GM21717 (cell line): Measurements from ENCODE around the gene LGR4.
"Not testable (repeated sequence)": the region's sequence is repeated elsewhere in the genome, so short reads cannot be mapped to it uniquely, and the experiment has no call there.

Experiments used
- ATAC-seq: cut with Tn5 transposase; IDR thresholded peaks from one replicate; pipeline ENCODE4 v1.9.1; 2021; ENCODE audit warnings: mild to moderate bottlenecking, moderate library complexity; ENCODE audit not compliant: unreplicated experiment

LGR4 gene

GRCh38 chr11:27353593-27354358, 118.8 kb downstream of the LGR4 start:
- no peak for ATAC-seq

GRCh38 chr11:27352781-27353180, 119.8 kb downstream of the LGR4 start:
- no peak for ATAC-seq

GRCh38 chr11:27350511-27350910, 122.1 kb downstream of the LGR4 start:
- ATAC-seq, result no peak

GRCh38 chr11:27349919-27350318, 122.7 kb downstream of the LGR4 start:
- no peak for ATAC-seq

GRCh38 chr11:27348340-27348873, 124.2 kb downstream of the LGR4 start:
- no peak for ATAC-seq

- no peak for ATAC-seq
Measured at GRCh38 chr11:27347359-27348339, 124.9 kb downstream of the LGR4 start.

- no peak for ATAC-seq
Measured at GRCh38 chr11:27339941-27340340, 132.6 kb downstream of the LGR4 start.

- not testable (repeated sequence) for ATAC-seq
Measured at GRCh38 chr11:27334764-27335163, 137.8 kb downstream of the LGR4 start.

GRCh38 chr11:27331981-27332380, 140.6 kb downstream of the LGR4 start:
- no peak for ATAC-seq

- no peak for ATAC-seq
Measured at GRCh38 chr11:27330633-27331270, 141.8 kb downstream of the LGR4 start.

GRCh38 chr11:27329867-27330632, 142.5 kb downstream of the LGR4 start:
- no peak for ATAC-seq

- no peak for ATAC-seq
Measured at GRCh38 chr11:27328614-27329013, 144.0 kb downstream of the LGR4 start.

GRCh38 chr11:27327064-27327463, 145.5 kb downstream of the LGR4 start:
- ATAC-seq, result not testable (repeated sequence)

- not testable (repeated sequence) for ATAC-seq
Measured at GRCh38 chr11:27322196-27322595, 150.4 kb downstream of the LGR4 start.

GRCh38 chr11:27321340-27321739, 151.2 kb downstream of the LGR4 start:
- ATAC-seq, result not testable (repeated sequence)

- ATAC-seq, result peak; percentile 99
Measured at GRCh38 chr11:27319072-27319471, 153.5 kb downstream of the LGR4 start.

GRCh38 chr11:27317751-27318150, 154.8 kb downstream of the LGR4 start:
- ATAC-seq, result no peak
